GM19025 (cell line): ENCODE results near the gene CDYL2.

Experiments
- ATAC-seq: cut with Tn5 transposase; IDR thresholded peaks from one replicate; pipeline ENCODE4 v1.9.1; 2021; ENCODE audit warnings: mild to moderate bottlenecking, low read depth, moderate library complexity; ENCODE audit not compliant: unreplicated experiment

CDYL2 gene

DNA sequence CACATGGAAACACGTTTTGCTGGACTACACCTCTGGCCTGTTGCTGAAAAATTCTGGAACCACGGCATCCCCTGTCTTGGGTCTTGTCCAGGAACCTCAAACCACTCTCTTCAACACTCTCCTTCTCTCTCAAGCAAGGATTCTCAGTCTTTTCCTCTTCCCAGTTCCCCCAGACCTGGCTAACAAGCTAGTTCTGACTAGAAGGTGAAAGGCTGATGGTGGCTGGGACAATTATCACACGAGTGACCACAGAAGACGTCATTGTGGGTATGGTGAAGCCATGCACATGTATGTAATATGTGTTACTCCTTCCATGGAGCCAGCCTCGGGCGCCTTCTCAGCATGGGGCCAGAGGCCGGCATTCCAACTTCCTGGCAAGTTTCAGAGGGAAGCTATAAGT is 123.0 kb downstream of the CDYL2 start:
- no peak for ATAC-seq

DNA sequence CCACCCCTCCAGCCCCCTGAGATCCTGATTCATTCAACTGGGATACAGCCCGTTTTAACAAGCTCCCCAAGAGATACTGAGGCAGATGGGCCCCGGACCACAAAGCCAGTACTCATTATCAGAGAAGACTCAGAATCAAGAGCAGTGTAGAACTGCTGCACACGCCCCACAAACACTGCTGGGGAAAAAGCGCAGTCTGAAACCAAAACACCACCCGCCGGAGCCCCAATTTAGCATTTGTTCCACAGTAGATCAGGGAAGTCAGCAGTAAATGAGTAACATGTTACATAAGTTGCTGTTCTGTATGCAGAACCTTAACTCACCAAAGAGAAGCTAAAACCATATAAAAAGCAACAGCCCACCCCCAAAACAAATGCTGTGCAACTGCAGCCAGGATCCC is 123.6 kb downstream of the CDYL2 start:
- ATAC-seq = no peak

GRCh38 chr16:80680046-80680445 is 124.4 kb downstream of the CDYL2 start:
- no peak for ATAC-seq

DNA sequence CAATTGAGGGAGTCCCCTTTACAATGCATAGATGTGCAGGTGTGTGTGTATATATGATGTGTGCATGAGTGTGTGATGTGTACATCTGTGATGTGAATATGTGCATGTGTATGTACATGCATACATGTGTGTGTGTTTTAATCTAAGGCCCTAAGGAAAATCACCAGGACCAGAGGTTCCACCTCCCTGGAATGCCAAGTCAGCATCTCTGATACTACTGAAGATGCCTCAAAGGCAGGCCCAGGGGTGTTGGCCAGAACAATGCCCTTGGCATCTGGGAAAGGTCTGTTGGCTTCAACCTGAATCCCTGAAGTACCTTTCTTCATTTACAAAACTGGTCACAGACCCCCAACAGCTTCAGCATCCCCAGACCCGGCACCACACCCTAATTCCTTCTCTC is 129.5 kb downstream of the CDYL2 start:
- no peak for ATAC-seq

DNA sequence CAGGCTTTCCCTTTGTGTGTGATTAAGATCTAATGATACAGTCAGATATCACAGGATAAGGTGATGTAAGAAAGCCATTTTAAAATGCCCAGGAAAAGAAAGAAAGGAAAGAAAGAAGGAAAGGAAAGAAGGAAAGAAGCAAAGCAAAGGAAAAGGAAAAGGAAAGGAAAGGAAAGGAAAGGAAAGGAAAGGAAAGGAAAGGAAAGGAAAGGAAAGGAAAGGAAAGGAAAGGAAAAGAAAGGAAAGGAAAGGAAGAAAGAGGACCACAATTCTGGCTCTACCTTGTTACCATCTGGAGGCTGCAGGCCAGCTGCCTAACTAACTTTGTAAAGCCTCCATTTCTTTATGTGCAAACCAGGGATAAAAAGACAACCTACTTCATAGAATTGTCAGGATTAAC is 132.0 kb downstream of the CDYL2 start:
- ATAC-seq = no peak

- ATAC-seq = no peak
Measured at GRCh38 chr16:80671281-80671849, 133.0 kb downstream of the CDYL2 start.

- no peak for ATAC-seq
Measured at GRCh38 chr16:80670170-80670865, 134.1 kb downstream of the CDYL2 start.

GRCh38 chr16:80669673-80670072 is 134.7 kb downstream of the CDYL2 start:
- no peak for ATAC-seq

GRCh38 chr16:80667925-80668324 is 136.5 kb downstream of the CDYL2 start:
- no peak for ATAC-seq

GRCh38 chr16:80667251-80667560 is 137.2 kb downstream of the CDYL2 start:
- no peak for ATAC-seq

DNA sequence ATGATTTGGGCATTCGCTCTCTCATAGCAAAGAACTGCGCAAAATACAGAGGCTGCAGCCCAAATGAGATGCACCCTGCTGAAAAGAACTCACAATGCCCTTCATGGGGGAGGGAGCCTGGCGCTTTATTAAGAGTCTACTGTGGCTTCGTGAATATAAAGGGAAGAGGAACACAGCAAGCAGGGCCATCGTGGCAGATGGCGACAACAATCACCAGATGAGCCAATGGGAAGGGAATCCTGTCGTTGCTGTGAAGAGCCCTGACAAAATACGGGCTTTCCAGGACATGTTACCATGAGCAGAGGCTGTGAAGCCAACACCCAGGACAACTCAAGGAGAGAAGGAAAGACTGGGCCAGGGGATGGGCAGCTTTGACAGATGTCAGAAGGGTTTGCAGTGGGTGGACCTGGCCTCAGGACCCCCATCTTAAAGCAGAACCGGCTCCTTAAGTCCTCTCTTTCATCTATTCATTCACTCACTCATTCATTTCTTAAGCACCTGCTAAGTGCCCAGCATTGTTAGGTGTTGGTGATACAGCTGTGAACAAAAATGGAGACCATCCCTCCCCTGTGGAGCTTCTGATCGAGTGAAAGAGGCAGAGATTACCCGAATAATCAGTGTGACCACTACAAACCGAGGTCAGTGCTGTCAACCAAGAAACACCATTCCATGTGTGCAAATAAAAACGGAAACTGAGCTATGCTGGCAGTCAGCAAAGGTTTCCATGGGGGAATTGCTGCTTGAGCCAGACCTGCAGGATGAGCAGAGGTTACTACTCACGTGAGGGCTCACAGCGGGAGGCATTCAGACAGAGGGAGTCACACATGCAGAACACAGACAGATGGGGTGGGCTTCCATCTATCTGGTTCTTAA is 137.8 kb downstream of the CDYL2 start:
- no peak for ATAC-seq

DNA sequence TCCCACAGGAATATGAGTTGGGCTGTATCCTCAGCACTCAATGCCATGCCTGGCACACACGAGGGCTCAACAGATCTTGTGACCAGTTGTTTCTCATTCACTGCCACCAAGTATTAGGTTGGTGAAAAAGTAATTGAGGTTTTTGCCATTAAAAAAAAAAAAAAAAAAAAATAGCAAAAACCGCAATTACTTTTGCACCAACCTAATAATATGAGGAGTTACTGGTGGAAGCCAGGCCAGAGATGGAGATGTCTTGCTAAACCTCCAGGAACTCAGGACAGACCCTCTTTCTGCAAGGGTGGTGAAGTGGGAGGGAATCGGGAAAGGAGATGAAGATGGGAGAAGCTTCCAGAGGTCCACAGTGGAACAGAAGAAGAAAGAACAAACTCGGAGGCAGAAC is 139.0 kb downstream of the CDYL2 start:
- ATAC-seq = no peak

GRCh38 chr16:80664786-80665185 is 139.6 kb downstream of the CDYL2 start:
- no peak for ATAC-seq

DNA sequence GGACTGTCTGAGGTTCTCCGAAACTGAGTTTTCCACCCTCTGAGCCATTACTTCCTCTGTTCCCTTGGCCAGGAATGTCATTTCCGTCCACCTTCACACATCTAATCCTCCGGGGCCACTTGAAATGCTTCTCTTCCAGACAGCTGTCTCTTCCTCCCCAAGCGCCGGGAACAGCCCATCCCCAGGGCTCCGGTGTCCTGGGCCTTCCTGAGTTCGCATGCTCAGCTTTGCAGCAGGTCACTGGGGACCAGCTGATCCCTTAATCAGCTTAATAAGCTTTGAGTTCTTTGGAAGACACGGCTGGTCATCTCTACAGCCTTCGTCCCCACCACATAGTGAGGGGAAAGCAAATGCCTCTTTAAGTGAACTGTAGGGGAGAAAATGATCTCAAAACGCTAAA is 140.2 kb downstream of the CDYL2 start:
- ATAC-seq = no peak

DNA sequence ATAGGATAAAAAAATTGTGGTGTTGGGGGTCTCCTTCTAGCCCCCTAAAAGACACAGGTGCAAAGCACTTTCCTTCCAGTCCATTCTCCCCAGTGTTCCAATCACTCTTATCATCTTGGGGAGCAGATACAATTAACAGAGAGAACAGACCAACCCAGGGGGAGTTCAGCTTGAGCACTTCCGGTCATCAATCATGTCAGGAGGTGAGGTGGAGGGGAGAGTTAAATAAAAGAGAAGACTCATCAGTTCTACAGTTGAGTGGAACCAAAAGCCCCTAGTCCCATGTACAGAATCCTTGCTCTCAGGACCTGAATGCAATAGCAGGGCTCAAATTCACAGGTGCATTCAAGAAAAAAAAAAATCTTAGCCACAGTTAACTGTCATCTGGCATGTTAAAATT is 141.3 kb downstream of the CDYL2 start:
- no peak for ATAC-seq

DNA sequence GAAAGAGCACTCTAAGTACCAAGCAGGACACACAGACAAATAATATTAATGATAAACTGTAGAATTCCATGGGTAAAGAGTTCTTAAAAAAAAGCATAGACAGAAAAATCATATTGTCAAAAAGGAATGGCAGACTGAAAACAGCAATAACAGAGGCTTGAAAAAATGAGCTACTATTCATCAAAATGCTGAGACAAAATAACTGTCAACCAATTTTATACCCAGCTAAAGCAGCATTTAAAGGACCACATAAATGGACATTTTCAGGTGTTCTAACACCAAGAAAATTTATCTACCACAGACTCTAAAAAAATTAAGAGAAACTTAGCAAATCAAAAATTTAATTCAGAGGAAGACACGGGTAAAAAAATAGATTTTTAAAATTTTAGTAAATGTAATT is 144.5 kb downstream of the CDYL2 start:
- ATAC-seq = no peak

- peak; percentile 96 for ATAC-seq
Measured at GRCh38 chr16:80656711-80657150, 147.7 kb downstream of the CDYL2 start.

DNA sequence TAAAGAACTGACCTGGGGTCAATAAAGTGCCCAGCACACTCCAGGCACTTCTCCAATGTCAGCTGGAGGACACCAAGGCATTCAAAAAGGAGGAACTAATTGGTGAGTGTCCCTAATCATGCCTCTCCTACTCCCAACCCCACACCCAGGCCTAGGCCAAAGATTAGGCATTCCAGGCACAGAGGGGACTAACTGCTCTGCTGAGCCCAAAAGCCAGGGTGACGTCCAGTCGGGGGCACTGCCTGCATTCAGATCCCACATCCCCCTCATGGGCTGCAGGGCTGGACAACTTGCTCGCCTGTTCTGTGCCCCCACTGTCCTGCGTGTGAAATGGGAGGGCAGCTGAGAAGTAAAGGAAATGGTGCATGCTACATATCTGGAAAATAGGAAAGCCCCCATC is 148.2 kb downstream of the CDYL2 start:
- no peak for ATAC-seq

- no peak for ATAC-seq
Measured at GRCh38 chr16:80655751-80656150, 148.6 kb downstream of the CDYL2 start.

DNA sequence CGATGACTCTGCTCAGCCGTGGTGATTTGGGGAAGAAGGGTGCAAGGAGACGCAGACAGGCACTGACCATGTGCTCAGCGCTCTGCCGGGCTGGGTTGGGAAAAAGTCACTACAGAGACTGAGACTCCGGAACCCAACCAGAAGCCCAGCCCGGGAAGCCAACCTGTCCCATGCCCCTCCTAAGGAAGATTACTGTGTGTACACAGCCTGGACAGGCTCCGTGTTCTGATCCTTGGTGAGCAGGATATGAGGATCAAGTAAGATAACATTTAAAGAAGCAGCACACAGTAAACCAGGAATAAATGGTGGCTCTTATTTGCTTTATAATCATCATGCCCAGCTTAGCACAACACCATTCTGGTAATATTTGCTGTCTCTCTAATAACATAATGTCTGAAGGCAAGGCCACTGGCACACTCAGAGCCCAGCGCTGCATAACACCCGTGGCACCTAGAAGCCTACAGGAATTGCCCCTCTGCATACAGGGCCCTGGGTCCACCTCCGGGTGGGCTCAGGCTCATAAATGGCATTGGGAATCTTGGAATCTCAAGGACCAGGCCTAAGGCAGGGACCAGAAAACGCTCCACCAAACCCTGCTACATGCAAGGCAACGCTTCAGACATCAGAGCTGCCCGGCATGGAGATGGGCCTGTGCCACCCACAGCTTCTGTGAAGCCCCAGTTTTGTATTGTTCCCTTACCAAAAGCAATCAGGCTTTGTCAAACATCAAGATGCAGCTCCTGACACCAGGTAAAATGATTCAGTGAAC is 150.1 kb downstream of the CDYL2 start:
- no peak for ATAC-seq

DNA sequence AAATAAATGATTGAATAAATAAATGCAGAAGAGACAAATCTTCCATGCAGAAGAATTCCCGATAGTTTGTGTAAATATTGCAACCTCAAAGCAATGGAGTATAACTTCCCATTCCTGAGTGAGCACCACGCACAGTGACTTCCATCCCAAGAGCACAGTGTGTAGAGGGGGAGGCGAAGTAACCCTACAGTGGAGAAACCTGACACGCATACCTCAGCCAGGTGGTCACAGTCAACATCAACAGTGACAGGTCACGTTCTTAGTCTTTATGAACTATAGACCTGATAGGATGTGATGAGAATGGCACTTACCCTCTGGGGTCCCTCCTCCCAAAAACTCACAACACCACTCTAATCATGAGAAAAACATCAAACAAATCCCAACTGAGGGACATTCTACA is 152.0 kb downstream of the CDYL2 start:
- ATAC-seq = no peak
